Measurements from ENCODE around the gene TLR10.

The TLR10 gene

GRCh38 chr4:38743866-38744265, 38.9 kb downstream of the TLR10 start:
- no peak for TF ChIP-seq CTCF (IDR thresholded peaks at IDR 0.05)
- H3K4me3 ChIP-seq (ENCODE audit: low read depth, low read length) = no peak overlapping the region
- H3K27ac ChIP-seq = no peak overlapping the region
- no peaks in the 10 kb centered on the region for H3K27me3 ChIP-seq (ENCODE audit: control insufficient read depth, insufficient read depth, low read length)
- no peak overlapping the region for H2AFZ ChIP-seq
- H3K79me2 ChIP-seq = no peaks in the 10 kb centered on the region
- no peaks in the 10 kb centered on the region for H3K4me1 ChIP-seq
- no peak overlapping the region for H3K9ac ChIP-seq
- H3K4me2 ChIP-seq (ENCODE audit: low read length) = no peak overlapping the region
- H3K36me3 ChIP-seq (ENCODE audit: control insufficient read depth, insufficient read depth, low read length) = no peaks in the 10 kb centered on the region
- no peaks in the 10 kb centered on the region for H3K9me3 ChIP-seq (ENCODE audit: control insufficient read depth, low read length)

GRCh38 chr4:38740303-38740702, 42.5 kb downstream of the TLR10 start:
- Histone ChIP-seq H3K27ac (no peak overlapping the region), H3K4me3 (ENCODE audit: low read depth, low read length) (no peak overlapping the region), H3K9me3 (ENCODE audit: control insufficient read depth, low read length) (no peaks in the 10 kb centered on the region), H3K4me1 (no peaks in the 10 kb centered on the region), H3K4me2 (ENCODE audit: low read length) (no peak overlapping the region), H2AFZ (no peak overlapping the region), H3K27me3 (ENCODE audit: control insufficient read depth, insufficient read depth, low read length) (no peaks in the 10 kb centered on the region), H3K9ac (no peak overlapping the region), H3K36me3 (ENCODE audit: control insufficient read depth, insufficient read depth, low read length) (no peaks in the 10 kb centered on the region), H3K79me2 (no peaks in the 10 kb centered on the region)
- no peak for TF ChIP-seq CTCF (IDR thresholded peaks at IDR 0.05)

- no peak overlapping the region for H3K4me2 ChIP-seq (ENCODE audit: low read length)
- H3K36me3 ChIP-seq (ENCODE audit: control insufficient read depth, insufficient read depth, low read length) = no peaks in the 10 kb centered on the region
- TF ChIP-seq CTCF (IDR thresholded peaks at IDR 0.05) = no peak
- H3K9me3 ChIP-seq (ENCODE audit: control insufficient read depth, low read length) = no peaks in the 10 kb centered on the region
- no peaks in the 10 kb centered on the region for H3K27me3 ChIP-seq (ENCODE audit: control insufficient read depth, insufficient read depth, low read length)
- H2AFZ ChIP-seq = no peak overlapping the region
- H3K9ac ChIP-seq = no peak overlapping the region
- H3K4me1 ChIP-seq = no peaks in the 10 kb centered on the region
- H3K4me3 ChIP-seq (ENCODE audit: low read depth, low read length) = no peak overlapping the region
- no peak overlapping the region for H3K27ac ChIP-seq
- no peaks in the 10 kb centered on the region for H3K79me2 ChIP-seq
These were observed 43.6 kb downstream of the TLR10 start for GRCh38 chr4:38738940-38739803.

- no peak for TF ChIP-seq CTCF (IDR thresholded peaks at IDR 0.05)
These were observed 46.9 kb downstream of the TLR10 start for GRCh38 chr4:38735870-38736269.

GRCh38 chr4:38734911-38735310, 47.9 kb downstream of the TLR10 start:
- no peak overlapping the region for H3K9ac ChIP-seq
- no peaks in the 10 kb centered on the region for H3K36me3 ChIP-seq (ENCODE audit: control insufficient read depth, insufficient read depth, low read length)
- H2AFZ ChIP-seq = no peak overlapping the region
- no peak for TF ChIP-seq CTCF (IDR thresholded peaks at IDR 0.05)
- no peak overlapping the region for H3K4me2 ChIP-seq (ENCODE audit: low read length)
- H3K4me1 ChIP-seq = no peaks in the 10 kb centered on the region
- no peaks in the 10 kb centered on the region for H3K27me3 ChIP-seq (ENCODE audit: control insufficient read depth, insufficient read depth, low read length)
- no peaks in the 10 kb centered on the region for H3K9me3 ChIP-seq (ENCODE audit: control insufficient read depth, low read length)
- no peaks in the 10 kb centered on the region for H3K79me2 ChIP-seq
- no peak overlapping the region for H3K4me3 ChIP-seq (ENCODE audit: low read depth, low read length)
- H3K27ac ChIP-seq = no peak overlapping the region

More at GRCh38 chr4:38735870-38736269, 46.9 kb downstream of the TLR10 start:
- Histone ChIP-seq H2AFZ (no peak overlapping the region), H3K36me3 (ENCODE audit: control insufficient read depth, insufficient read depth, low read length) (no peaks in the 10 kb centered on the region), H3K4me1 (no peaks in the 10 kb centered on the region), H3K27ac (no peak overlapping the region), H3K4me2 (ENCODE audit: low read length) (no peak overlapping the region), H3K79me2 (no peaks in the 10 kb centered on the region), H3K9ac (no peak overlapping the region), H3K4me3 (ENCODE audit: low read depth, low read length) (no peak overlapping the region), H3K27me3 (ENCODE audit: control insufficient read depth, insufficient read depth, low read length) (no peaks in the 10 kb centered on the region), H3K9me3 (ENCODE audit: control insufficient read depth, low read length) (no peaks in the 10 kb centered on the region)

Data from parathyroid adenoma (tissue), 2 donors.